Upper lobe of right lung (tissue), 1 donor: ENCODE results near the gene ATP6V0B. TPM values are rescaled to one million over a fixed set of nuclear protein-coding genes. Genes with fewer than 3 reads are reported as not detected.

Experiments used
- ATAC-seq: fragments of 200-7000 bp; cut with Tn5 transposase; one replicate; pipeline ENCODE4 v1.9.1; 2020; ENCODE audit warnings: mild to moderate bottlenecking, moderate library complexity
- DNase-seq: peaks from one replicate; pipeline ENCODE4 v3.0.0-alpha.2; 2020
- H3K27ac ChIP-seq: fragments of 200-600 bp; one replicate; pipeline ENCODE4 v1.8.0; 2022
- H3K27me3 ChIP-seq: fragments of 200-600 bp; one replicate; pipeline ENCODE4 v1.8.0; 2022; ENCODE audit warnings: mild to moderate bottlenecking
- H3K36me3 ChIP-seq: fragments of 200-600 bp; one replicate; pipeline ENCODE4 v1.8.0; 2022
- H3K4me1 ChIP-seq: fragments of 200-600 bp; one replicate; pipeline ENCODE4 v1.8.0; 2022
- H3K4me3 ChIP-seq: fragments of 200-600 bp; one replicate; pipeline ENCODE4 v1.8.0; 2022; ENCODE audit warnings: mild to moderate bottlenecking
- H3K9me3 ChIP-seq: fragments of 200-600 bp; one replicate; pipeline ENCODE4 v1.8.0; 2022
- CTCF ChIP-seq: fragments of 200-600 bp; IDR thresholded peaks from one replicate; pipeline ENCODE4 v1.8.0; 2022; ENCODE audit warnings: antibody characterized with exemption
- intact Hi-C: fragments of 100-400 bp; cut with DNase I; formaldehyde crosslinking; loops from one replicate; pipeline ENCODE4 v1.11.0; 2022
- total RNA-seq: library from RNA; stranded (reverse); fragmentation: NEBNext Ultra II Directional; extraction: Animal tissue kit (Norgen Biotek cat#: 25700); gene quantifications from one replicate; pipeline ENCODE4 v1.2.1, GENCODE V29; 2021
- donor health status: DM: no; HTN: yes; CAD: no; lungs with severe emphysema.

ATP6V0B gene
- total RNA-seq, 1 donor from 2014 or later = 191 TPM

DNA sequence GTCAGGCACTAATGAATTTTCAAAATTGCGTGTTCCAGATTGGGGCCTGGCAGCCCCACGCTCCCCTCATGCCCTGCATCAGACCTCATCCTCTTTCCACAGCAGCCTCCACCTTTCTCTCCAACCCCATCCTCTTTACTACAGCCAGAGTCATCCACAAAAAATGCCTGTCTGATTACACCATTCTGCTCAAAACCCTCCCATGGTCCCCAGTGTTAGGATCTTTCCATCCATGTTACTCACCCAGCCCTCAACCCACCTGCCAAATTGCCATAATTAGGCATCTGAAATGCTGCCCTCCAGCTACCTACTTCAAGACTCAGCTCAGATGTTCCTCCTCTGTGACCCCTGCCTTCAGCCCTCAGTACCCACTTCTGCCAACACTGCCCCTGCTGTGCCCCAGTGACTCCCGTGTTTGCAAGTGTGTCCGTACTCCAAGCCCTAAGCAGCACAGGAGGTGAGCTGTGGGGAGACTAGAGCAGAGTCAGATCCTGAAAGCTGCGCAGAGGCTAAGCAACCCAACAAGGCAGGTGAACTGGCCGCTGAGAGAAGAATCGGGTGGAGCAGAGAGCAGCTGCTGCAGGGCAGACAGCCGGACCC is 41.9 kb upstream of the ATP6V0B start:
- ATAC-seq (no peak), DNase-seq (no peak)
- no peaks in the 10 kb centered on the region for H3K9me3 ChIP-seq
- peaks cover 21% of the 10 kb centered on the region for H3K4me1 ChIP-seq
- peak overlapping the region; percentile 46 for H3K4me3 ChIP-seq
- peaks cover 21% of the 10 kb centered on the region for H3K27me3 ChIP-seq
- no peak for TF ChIP-seq CTCF
- H3K27ac ChIP-seq = no peak overlapping the region
- intact Hi-C loops = no loop called here
- H3K36me3 ChIP-seq = no peaks in the 10 kb centered on the region

GRCh38 chr1:43933386-43934100 is 41.2 kb upstream of the ATP6V0B start, which contains the start of gene ARTN:
Gene ARTN, plus strand, starts transcription at chr1:43933801. Its CDS starts 1,856 bp downstream, at chr1:43935657.
- H3K4me3 ChIP-seq = peak within 1 kb of the TSS; percentile 46
- ATAC-seq (peak; percentile 42), DNase-seq (peak; percentile 75)
- H3K36me3 ChIP-seq = no peaks in the 10 kb centered on the region
- H3K27me3 ChIP-seq = peaks cover 21% of the 10 kb centered on the region
- TF ChIP-seq CTCF = no peak
- intact Hi-C loops = no loop called here
- H3K4me1 ChIP-seq = peaks cover 21% of the 10 kb centered on the region
- no peak within 1 kb of the TSS for H3K27ac ChIP-seq
- H3K9me3 ChIP-seq = no peaks in the 10 kb centered on the region

GRCh38 chr1:43934101-43934985 is 40.4 kb upstream of the ATP6V0B start:
- Histone ChIP-seq H3K36me3 (no peaks in the 10 kb centered on the region), H3K9me3 (no peaks in the 10 kb centered on the region), H3K27me3 (peaks cover 21% of the 10 kb centered on the region), H3K27ac (no peak overlapping the region), H3K4me1 (peaks cover 22% of the 10 kb centered on the region), H3K4me3 (peak overlapping the region; percentile 46)
- peak; percentile 81 for TF ChIP-seq CTCF
- peak; percentile 87 for DNase-seq
- peak; percentile 81 for ATAC-seq
- intact Hi-C loops = no loop called here

- DNase-seq (no peak), ATAC-seq (no peak)
- H3K9me3 ChIP-seq = no peaks in the 10 kb centered on the region
- no peak for TF ChIP-seq CTCF
- no peaks in the 10 kb centered on the region for H3K36me3 ChIP-seq
- no peak overlapping the region for H3K27ac ChIP-seq
- peaks cover 21% of the 10 kb centered on the region for H3K27me3 ChIP-seq
- intact Hi-C loops = loop anchor here (5.0 kb wide), 1 partner anchor 168 kb away; no protein-coding TSS in a partner anchor
- peaks cover 23% of the 10 kb centered on the region for H3K4me1 ChIP-seq
- no peak overlapping the region for H3K4me3 ChIP-seq
Observed at GRCh38 chr1:43934986-43935324, 39.8 kb upstream of the ATP6V0B start.

GRCh38 chr1:43935711-43936427 is 38.9 kb upstream of the ATP6V0B start:
- peak overlapping the region; percentile 42 for H3K4me3 ChIP-seq
- DNase-seq = no peak
- H3K27ac ChIP-seq = no peak overlapping the region
- no peak for TF ChIP-seq CTCF
- H3K9me3 ChIP-seq = no peaks in the 10 kb centered on the region
- intact Hi-C loops = loop anchor here (5.0 kb wide), 1 partner anchor 169 kb away; no protein-coding TSS in a partner anchor
- peaks cover 23% of the 10 kb centered on the region for H3K4me1 ChIP-seq
- peaks cover 21% of the 10 kb centered on the region for H3K27me3 ChIP-seq
- no peak for ATAC-seq
- no peaks in the 10 kb centered on the region for H3K36me3 ChIP-seq
